Endodermal cell (in vitro differentiated cells): ENCODE measurements around the gene CADM3. TPM values are rescaled to one million over a fixed set of nuclear protein-coding genes. Genes with fewer than 3 reads are reported as not detected.

Experiments used
- DNase-seq: peaks from one replicate; pipeline ENCODE4 v3.0.0-alpha.2; 2017
- H3K27ac ChIP-seq: 2 replicates; pipeline ENCODE4 v1.5.1; 2013; ENCODE audit warnings: mild to moderate bottlenecking, low read depth, low read length, moderate library complexity
- H3K27me3 ChIP-seq: 2 replicates; pipeline ENCODE4 v1.6.1; 2013; ENCODE audit warnings: mild to moderate bottlenecking, low read length, moderate library complexity; ENCODE audit not compliant: insufficient read depth, control insufficient read depth, poor library complexity, severe bottlenecking
- H3K36me3 ChIP-seq: 2 replicates; pipeline ENCODE4 v1.7.0; 2013; ENCODE audit warnings: mild to moderate bottlenecking, low read length, moderate library complexity; ENCODE audit not compliant: control insufficient read depth, insufficient read depth
- H3K4me1 ChIP-seq: one replicate; pipeline ENCODE4 v1.7.0; 2013; ENCODE audit warnings: low read length; ENCODE audit not compliant: control insufficient read depth, insufficient read depth
- H3K4me3 ChIP-seq: 2 replicates; pipeline ENCODE4 v1.5.1; 2013; ENCODE audit warnings: mild to moderate bottlenecking, low read length, moderate library complexity
- H3K9ac ChIP-seq: 2 replicates; pipeline ENCODE4 v1.6.1; 2013; ENCODE audit warnings: mild to moderate bottlenecking, low read length, moderate library complexity; ENCODE audit not compliant: poor library complexity, severe bottlenecking; ENCODE audit errors: extremely low read depth
- H3K9me3 ChIP-seq: 2 replicates; pipeline ENCODE4 v1.6.1; 2013; ENCODE audit warnings: mild to moderate bottlenecking, low read length, moderate library complexity; ENCODE audit not compliant: control insufficient read depth
- H3K27ac Mint-ChIP-seq: 2 replicates; pipeline ENCODE4 v1.8.0; 2020; ENCODE audit warnings: mixed read lengths
- H3K27me3 Mint-ChIP-seq: 2 replicates; pipeline ENCODE4 v1.8.0; 2021; ENCODE audit warnings: mild to moderate bottlenecking, mixed read lengths; ENCODE audit not compliant: insufficient read depth
- H3K36me3 Mint-ChIP-seq: 2 replicates; pipeline ENCODE4 v1.8.0; 2020; ENCODE audit warnings: low read depth, mixed read lengths
- H3K4me1 Mint-ChIP-seq: 2 replicates; pipeline ENCODE4 v1.8.0; 2020; ENCODE audit warnings: mixed read lengths
- H3K4me3 Mint-ChIP-seq: 2 replicates; pipeline ENCODE4 v1.8.0; 2020; ENCODE audit warnings: mild to moderate bottlenecking, moderate library complexity, mixed read lengths
- H3K9me3 Mint-ChIP-seq: 2 replicates; pipeline ENCODE4 v1.8.0; 2020; ENCODE audit warnings: mild to moderate bottlenecking, mixed read lengths
- WGBS, 2 experiments: methylation state at CpG; one replicate each; pipeline versions ENCODE4 v1.1.5 to v1.1.7; 2013; ENCODE audit warnings: missing lambda C conversion rate in 2 of 2, mixed read lengths in 1 of 2; ENCODE audit not compliant: insufficient coverage in 1 of 2, insufficient read length in 1 of 2; 5-methylcytosine and 5-hydroxymethylcytosine counted together
- total RNA-seq, 2 donors: library from RNA; stranded (reverse); fragmentation: NEBNext Ultra II Directional in 1 of 2; extraction: Animal tissue kit (Norgen Biotek cat#: 25700) in 1 of 2; gene quantifications; 2 replicates in 1 of 2; 3 replicates in 1 of 2; pipeline ENCODE4 v1.2.1, GENCODE V29; 2021
- TF ChIP-seq, protein P1 (sequence below): fragments of 200-600 bp; sonication (generic); conservative IDR thresholded peaks from 2 replicates; pipeline ENCODE4 v1.5.0; 2021; ENCODE audit warnings: antibody characterized with exemption, mild to moderate bottlenecking

Gene CADM3
- total RNA-seq, 2 donors from 2014 or later, result 2.4 to 4.0 TPM

DNA sequence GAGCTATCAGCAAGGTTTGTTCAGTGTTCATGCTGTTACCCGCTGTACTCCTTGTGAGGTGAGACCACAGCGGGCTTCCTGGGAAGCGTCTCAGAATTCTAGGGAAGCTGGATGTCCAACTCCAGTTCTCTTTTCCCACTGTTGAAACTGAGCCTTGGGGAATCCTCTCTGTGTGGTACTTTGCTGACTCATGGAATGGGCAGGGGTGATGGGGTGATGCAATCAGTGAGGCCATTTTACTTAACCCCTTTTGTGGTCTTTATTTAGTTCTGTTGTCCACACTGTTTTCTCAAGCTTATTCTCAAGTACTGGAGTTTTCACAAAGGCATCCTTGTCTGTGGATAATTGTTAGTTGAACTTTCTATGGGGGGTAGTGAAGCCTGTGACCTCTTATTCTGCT is 75.9 kb downstream of the CADM3 start:
- Histone ChIP-seq H3K36me3 (no peaks in the 10 kb centered on the region), H3K4me3 (no peak overlapping the region), H3K9ac (no peak overlapping the region), H3K9me3 (peaks cover 18% of the 10 kb centered on the region), H3K27me3 (no peaks in the 10 kb centered on the region), H3K27ac (no peak overlapping the region), H3K4me1 (peaks cover 9% of the 10 kb centered on the region)
- WGBS, 2 experiments, result 81 to 89% methylated on average over 3 of the region's 3 CpGs
- TF ChIP-seq, protein P1, sequence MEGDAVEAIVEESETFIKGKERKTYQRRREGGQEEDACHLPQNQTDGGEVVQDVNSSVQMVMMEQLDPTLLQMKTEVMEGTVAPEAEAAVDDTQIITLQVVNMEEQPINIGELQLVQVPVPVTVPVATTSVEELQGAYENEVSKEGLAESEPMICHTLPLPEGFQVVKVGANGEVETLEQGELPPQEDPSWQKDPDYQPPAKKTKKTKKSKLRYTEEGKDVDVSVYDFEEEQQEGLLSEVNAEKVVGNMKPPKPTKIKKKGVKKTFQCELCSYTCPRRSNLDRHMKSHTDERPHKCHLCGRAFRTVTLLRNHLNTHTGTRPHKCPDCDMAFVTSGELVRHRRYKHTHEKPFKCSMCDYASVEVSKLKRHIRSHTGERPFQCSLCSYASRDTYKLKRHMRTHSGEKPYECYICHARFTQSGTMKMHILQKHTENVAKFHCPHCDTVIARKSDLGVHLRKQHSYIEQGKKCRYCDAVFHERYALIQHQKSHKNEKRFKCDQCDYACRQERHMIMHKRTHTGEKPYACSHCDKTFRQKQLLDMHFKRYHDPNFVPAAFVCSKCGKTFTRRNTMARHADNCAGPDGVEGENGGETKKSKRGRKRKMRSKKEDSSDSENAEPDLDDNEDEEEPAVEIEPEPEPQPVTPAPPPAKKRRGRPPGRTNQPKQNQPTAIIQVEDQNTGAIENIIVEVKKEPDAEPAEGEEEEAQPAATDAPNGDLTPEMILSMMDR, result no peak
- Mint-ChIP-seq H3K27me3 (no peaks in the 10 kb centered on the region), H3K4me1 (peaks cover 4% of the 10 kb centered on the region), H3K27ac (no peak overlapping the region), H3K36me3 (no peaks in the 10 kb centered on the region), H3K4me3 (no peak overlapping the region), H3K9me3 (peaks cover 38% of the 10 kb centered on the region)
- DNase-seq, result no peak

DNA sequence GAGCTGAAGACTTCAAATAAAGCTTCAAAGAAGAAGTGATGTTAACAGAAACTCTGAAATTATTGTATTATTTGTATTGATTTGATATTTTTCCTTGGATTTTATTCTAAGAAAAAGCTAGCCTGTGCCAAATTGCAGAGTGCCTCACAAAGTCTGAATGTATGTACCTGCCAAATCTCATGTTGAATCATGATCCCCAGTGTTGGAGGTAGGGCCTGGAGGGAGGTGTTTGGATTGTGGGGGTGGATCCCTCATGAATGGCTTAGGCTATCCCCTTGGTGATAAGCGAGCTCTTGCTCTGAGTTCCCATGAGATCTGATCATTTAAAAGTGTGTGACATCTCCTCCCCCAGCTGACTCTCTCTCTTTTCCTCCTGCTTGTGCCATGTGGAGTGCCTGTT is 76.9 kb downstream of the CADM3 start:
- no peak overlapping the region for H3K9ac ChIP-seq
- Mint-ChIP-seq H3K4me1 (peaks cover 4% of the 10 kb centered on the region), H3K27ac (no peak overlapping the region), H3K4me3 (no peak overlapping the region), H3K36me3 (no peaks in the 10 kb centered on the region), H3K9me3 (peaks cover 34% of the 10 kb centered on the region), H3K27me3 (peaks cover 2% of the 10 kb centered on the region)
- no peaks in the 10 kb centered on the region for H3K36me3 ChIP-seq
- H3K4me3 ChIP-seq, result peak overlapping the region; percentile 28
- peaks cover 12% of the 10 kb centered on the region for H3K9me3 ChIP-seq
- H3K27ac ChIP-seq, result no peak overlapping the region
- H3K27me3 ChIP-seq, result no peaks in the 10 kb centered on the region
- no peak for DNase-seq
- TF ChIP-seq, protein P1, result no peak
- 58 to 67% methylated on average over 1 of the region's 1 CpG for WGBS, 2 experiments
- peaks cover 9% of the 10 kb centered on the region for H3K4me1 ChIP-seq

DNA sequence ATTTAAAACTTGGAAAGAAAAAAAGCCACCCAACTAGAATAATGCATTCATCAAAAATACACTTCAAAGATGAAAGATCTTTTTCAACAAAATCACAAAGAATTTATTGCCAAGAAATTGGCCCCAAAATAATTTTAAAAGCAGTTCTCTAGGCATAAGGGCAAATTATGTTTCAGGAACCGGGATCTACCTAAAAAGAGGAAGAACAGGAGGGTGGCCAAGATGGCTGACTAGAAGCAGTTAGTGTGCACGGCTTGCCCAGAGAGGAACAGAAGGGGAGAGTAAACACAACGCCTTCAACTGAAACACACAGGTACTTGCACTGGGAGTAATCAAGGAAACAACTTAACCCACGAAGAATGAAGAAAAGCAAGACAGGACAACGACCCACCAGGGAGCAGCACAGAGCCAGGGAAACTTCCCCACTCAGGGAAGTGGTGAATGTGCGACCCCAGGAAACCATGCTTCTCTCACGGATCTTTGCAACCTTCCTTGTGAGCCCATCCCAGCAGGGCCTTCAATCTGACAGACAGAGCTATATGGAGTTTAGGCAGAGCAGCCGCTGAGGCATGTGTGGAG is 79.3 kb downstream of the CADM3 start:
- no peaks in the 10 kb centered on the region for H3K36me3 ChIP-seq
- H3K27ac ChIP-seq, result no peak overlapping the region
- H3K4me3 ChIP-seq, result no peak overlapping the region
- peaks cover 39% of the 10 kb centered on the region for H3K9me3 Mint-ChIP-seq
- H3K4me1 Mint-ChIP-seq, result peaks cover 4% of the 10 kb centered on the region
- H3K4me3 Mint-ChIP-seq, result no peak overlapping the region
- H3K4me1 ChIP-seq, result peaks cover 9% of the 10 kb centered on the region
- no peaks in the 10 kb centered on the region for H3K27me3 ChIP-seq
- peak; percentile 76 for DNase-seq
- H3K27ac Mint-ChIP-seq, result no peak overlapping the region
- TF ChIP-seq, protein P1, result peak; percentile 54
- H3K27me3 Mint-ChIP-seq, result peaks cover 2% of the 10 kb centered on the region
- H3K9ac ChIP-seq, result no peak overlapping the region
- peaks cover 12% of the 10 kb centered on the region for H3K9me3 ChIP-seq
- 80 to 83% methylated on average over 6 to 8 of the region's 8 CpGs for WGBS, 2 experiments
- H3K36me3 Mint-ChIP-seq, result no peaks in the 10 kb centered on the region

Other genes starting within 250 kb of the CADM3 start
- not detected for gene PYHIN1, start 240.1 kb upstream of the CADM3 start, total RNA-seq
- gene IFI16, start 161.7 kb upstream of the CADM3 start, total RNA-seq, result 10 to 100 TPM; 10.4 to 11.9 TPM
- gene AIM2, start 94.8 kb upstream of the CADM3 start, total RNA-seq, result 1 to 10 TPM; 2.0 to 4.2 TPM
- not detected for gene ACKR1, start 33.3 kb downstream of the CADM3 start, total RNA-seq
- gene FCER1A, start 130.7 kb downstream of the CADM3 start, total RNA-seq, result not detected